GM18508 (cell line): ENCODE measurements around the gene C1R.

Experiments
- ATAC-seq: cut with Tn5 transposase; IDR thresholded peaks from one replicate; pipeline ENCODE4 v1.9.1; 2021; ENCODE audit warnings: moderate number of reproducible peaks; ENCODE audit not compliant: insufficient read depth, unreplicated experiment

The C1R gene

GRCh38 chr12:7101047-7101693 is 8.9 kb upstream of the C1R start:
- ATAC-seq = no peak

GRCh38 chr12:7100239-7100638 is 8.0 kb upstream of the C1R start:
- no peak for ATAC-seq

- no peak for ATAC-seq
Observed at GRCh38 chr12:7099290-7099996, 7.2 kb upstream of the C1R start.

GRCh38 chr12:7096979-7097378 is 4.7 kb upstream of the C1R start:
- no peak for ATAC-seq

- no peak for ATAC-seq
Observed at GRCh38 chr12:7096006-7096932, 4.0 kb upstream of the C1R start.

- no peak for ATAC-seq
Observed at GRCh38 chr12:7093892-7094291, 1.6 kb upstream of the C1R start.

GRCh38 chr12:7093486-7093885 is 1.2 kb upstream of the C1R start:
- no peak for ATAC-seq

- ATAC-seq = no peak
Observed at GRCh38 chr12:7092986-7093460, 778 bp upstream of the C1R start.

GRCh38 chr12:7091660-7092228 is 501 bp downstream of the C1R start:
- no peak for ATAC-seq

- no peak for ATAC-seq
Observed at GRCh38 chr12:7091171-7091570, 1.1 kb downstream of the C1R start.

- ATAC-seq = no peak
Observed at GRCh38 chr12:7090222-7090998, 1.8 kb downstream of the C1R start.

GRCh38 chr12:7089196-7089871 is 2.9 kb downstream of the C1R start:
- ATAC-seq = no peak

- ATAC-seq = no peak
Observed at GRCh38 chr12:7083125-7083524, 9.1 kb downstream of the C1R start.

- ATAC-seq = no peak
Observed at GRCh38 chr12:7081037-7081436, 11.2 kb downstream of the C1R start.

- no peak for ATAC-seq
Observed at GRCh38 chr12:7079826-7080125, 12.5 kb downstream of the C1R start.

GRCh38 chr12:7078163-7078562 is 14.1 kb downstream of the C1R start:
- no peak for ATAC-seq

- no peak for ATAC-seq
Observed at GRCh38 chr12:7076493-7076892, 15.8 kb downstream of the C1R start.

- ATAC-seq = no peak
Observed at GRCh38 chr12:7075939-7076338, 16.3 kb downstream of the C1R start.

GRCh38 chr12:7075518-7075917 is 16.7 kb downstream of the C1R start:
- ATAC-seq = no peak

GRCh38 chr12:7073946-7074345 is 18.3 kb downstream of the C1R start:
- no peak for ATAC-seq
